WTC11 (cell line): ENCODE data around the gene VANGL1.

Source experiments
- CREB1 ChIP-seq: sonication (generic); formaldehyde crosslinking; IDR thresholded peaks from 2 replicates; pipeline ENCODE4 v1.8.0; 2023; ENCODE audit warnings: mild to moderate bottlenecking, missing genetic modification reagents
- CTCF ChIP-seq: fragments of 200-600 bp; IDR thresholded peaks from 2 replicates; pipeline ENCODE4 v1.8.0; 2022; ENCODE audit warnings: antibody characterized with exemption
- FOXK1 ChIP-seq: sonication (generic); formaldehyde crosslinking; IDR thresholded peaks from 2 replicates; pipeline ENCODE4 v1.8.0; 2022; ENCODE audit warnings: mild to moderate bottlenecking, moderate library complexity, missing genetic modification reagents
- HMGXB4 ChIP-seq: sonication (generic); formaldehyde crosslinking; IDR thresholded peaks from 2 replicates; pipeline ENCODE4 v1.8.1; 2023; ENCODE audit warnings: mild to moderate bottlenecking, moderate library complexity, missing genetic modification reagents
- MAX ChIP-seq: sonication (generic); formaldehyde crosslinking; IDR thresholded peaks from 2 replicates; pipeline ENCODE4 v1.8.0; 2022; ENCODE audit warnings: mild to moderate bottlenecking, missing genetic modification reagents
- SP1 ChIP-seq: sonication (generic); formaldehyde crosslinking; conservative IDR thresholded peaks from 2 replicates; pipeline ENCODE4 v1.8.1; 2022; ENCODE audit warnings: missing genetic modification reagents

DNA sequence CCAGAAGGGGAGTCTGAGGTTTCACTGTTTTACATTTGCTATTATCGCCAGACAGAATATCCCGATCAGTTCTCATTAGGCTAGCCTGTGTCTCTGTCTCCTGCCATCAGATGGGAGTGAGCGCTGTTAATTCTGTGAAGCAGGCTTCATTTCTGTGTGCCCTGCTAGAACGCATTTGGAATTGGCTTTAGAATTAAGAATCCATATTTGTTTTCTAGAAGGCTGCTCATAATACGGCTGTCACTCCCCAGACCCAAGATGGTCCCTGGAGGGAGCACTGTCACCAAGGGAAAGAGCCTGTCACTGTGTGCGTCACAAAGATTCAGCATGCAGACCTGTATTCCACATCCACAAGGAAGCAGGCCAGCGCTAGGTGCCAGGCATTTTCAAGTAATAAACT is 77.5 kb downstream of the VANGL1 start:
- TF ChIP-seq FOXK1 (CRISPR knock-in tag) (no peak), CREB1 (no peak), SP1 (no peak), MAX (CRISPR knock-in tag) (no peak), CTCF (no peak), HMGXB4 (CRISPR knock-in tag) (no peak)
